Fibroblast of skin of left biceps (primary cell): ENCODE results near the gene ADORA2B.

Experiments used
- DNase-seq, 2 experiments: peaks; one replicate each; pipeline ENCODE4 v3.0.0-alpha.2; 2013; ENCODE audit warnings: low read depth in 2 of 2

ADORA2B gene

DNA sequence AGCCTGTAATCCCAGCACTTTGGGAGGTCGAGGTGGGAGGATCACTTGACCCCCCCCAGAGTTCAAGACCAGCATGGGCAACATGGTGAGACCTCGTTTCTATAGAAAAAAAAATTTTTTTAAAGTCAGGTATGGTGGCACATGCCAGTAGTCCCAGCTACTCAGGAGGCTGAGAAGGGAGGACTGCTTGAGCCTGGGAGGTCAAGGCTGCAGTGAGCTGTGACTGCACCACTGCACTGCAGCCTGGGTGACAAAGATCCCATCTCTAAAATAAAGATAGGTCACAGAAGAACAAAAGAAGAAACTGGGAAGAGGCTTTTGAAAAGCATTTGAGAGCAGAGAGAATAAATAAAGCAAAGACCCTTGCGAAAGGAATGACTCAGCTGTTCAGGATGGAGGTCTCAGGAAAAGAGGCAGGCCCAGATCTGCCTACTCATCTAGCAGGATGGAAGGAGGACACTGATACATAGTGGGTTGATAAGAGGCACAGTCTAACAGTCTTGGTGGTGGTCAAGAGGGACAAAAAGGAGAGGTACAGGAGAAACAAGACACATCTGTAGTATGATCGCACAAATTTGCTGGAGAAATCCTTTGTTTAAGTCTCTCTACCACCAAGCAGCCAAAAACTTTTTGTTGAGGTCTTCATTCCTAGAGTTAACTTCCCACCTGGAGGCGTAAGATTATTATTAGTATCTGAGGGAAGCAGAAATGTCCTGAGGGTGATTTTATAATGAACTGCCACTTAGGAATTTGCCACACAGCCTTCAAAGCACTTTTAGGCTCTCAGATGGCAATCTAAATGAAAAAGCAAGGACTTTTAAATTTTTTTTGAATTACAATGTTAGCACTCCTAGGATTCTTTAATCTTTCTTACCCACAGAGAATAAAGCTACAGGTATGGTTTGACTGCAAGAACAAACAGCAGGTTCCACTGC lies 37.0 kb downstream of the ADORA2B start:
- DNase-seq = no peak

DNA sequence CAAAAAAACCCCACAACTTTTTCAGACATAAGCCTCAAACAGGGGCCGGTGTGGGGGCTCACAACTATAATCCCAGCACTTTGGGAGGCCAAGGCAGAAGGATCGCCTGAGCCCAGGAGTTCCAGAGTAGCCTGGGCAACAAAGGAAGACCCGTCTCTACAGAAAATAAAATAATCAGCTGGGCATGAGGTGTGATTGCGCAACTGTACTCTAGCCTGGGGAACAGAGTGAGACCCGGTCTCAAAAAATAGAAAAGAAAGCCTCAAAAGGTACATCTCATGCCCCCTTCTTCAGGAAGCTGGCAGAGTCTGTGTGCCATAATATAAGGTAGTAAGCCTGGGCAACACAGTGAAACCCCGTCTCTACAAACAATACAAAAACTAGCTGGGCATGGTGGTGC lies 51.4 kb downstream of the ADORA2B start:
- DNase-seq = no peak

DNA sequence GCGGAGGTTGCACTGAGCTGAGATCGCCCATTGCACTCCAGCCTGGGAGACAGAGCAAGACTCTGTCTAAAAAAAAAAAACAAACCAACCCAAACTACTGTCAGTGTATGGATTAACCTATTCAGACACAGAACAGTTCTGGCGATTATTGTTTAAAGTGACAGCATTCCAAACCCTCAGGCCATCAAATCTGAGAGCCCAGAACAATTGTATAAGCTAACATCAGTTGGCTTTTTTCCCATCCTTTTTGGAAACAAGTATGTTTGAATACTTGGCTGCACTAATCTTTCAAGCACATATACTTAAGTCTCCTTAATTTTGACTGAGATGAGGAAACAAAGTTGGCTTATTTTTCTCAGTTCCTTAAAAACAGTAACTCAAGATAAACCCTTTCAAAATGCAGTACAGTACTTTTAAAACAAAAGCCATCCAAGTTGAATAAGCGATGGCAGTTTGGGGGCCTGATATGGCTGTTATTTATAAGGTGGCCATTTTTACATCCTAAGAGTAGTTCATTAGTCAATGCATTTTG lies 53.2 kb downstream of the ADORA2B start:
- DNase-seq = no peak

DNA sequence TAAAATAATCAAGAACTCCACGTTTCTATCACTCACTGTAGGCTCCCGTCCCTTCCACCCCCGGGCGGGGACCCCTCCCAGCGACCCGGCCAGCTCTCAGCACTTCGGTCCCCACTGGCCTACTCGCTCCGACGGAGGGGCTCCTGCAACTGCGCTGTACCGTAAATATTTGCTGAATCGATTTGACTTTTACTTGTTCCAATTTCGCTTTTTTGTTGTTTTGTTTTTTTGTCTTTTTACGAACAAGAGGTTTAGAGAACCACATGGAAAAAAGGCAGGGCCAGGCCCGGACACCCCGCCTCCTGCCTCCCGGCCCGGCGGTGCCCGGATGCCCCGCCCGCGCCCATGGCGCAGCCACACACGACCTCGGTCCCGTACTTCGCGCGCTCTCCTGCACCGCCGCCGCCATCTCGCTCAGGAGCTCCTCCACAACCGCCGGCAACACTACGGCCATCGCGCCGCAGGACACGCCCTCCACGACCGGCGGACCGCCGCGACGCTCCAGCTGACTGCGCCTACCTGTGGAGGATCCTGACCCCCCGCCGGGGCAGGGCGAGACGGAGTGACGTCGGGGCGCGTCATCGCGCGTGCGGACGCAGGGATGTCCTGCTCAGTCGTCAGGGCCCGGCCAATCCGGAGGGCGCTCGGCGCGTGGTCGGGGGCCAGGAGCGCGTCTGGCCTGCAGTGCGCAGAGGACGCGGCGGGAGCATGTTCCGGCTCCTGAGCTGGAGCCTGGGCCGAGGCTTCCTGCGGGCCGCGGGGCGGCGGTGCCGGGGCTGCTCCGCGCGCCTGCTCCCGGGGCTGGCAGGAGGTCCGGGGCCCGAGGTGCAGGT lies 54.4 kb downstream of the ADORA2B start, which contains the start of the genes TTC19 and ZSWIM7:
TTC19 (plus strand) TSS at position 684 of the 833 bp plus-strand sequence; CDS start at position 709, 25 bp downstream.
ZSWIM7 (minus strand) TSS at position 564 of the 833 bp plus-strand sequence; CDS start at position 454, 110 bp downstream.
- peak; percentile 73 to 81 for DNase-seq

DNA sequence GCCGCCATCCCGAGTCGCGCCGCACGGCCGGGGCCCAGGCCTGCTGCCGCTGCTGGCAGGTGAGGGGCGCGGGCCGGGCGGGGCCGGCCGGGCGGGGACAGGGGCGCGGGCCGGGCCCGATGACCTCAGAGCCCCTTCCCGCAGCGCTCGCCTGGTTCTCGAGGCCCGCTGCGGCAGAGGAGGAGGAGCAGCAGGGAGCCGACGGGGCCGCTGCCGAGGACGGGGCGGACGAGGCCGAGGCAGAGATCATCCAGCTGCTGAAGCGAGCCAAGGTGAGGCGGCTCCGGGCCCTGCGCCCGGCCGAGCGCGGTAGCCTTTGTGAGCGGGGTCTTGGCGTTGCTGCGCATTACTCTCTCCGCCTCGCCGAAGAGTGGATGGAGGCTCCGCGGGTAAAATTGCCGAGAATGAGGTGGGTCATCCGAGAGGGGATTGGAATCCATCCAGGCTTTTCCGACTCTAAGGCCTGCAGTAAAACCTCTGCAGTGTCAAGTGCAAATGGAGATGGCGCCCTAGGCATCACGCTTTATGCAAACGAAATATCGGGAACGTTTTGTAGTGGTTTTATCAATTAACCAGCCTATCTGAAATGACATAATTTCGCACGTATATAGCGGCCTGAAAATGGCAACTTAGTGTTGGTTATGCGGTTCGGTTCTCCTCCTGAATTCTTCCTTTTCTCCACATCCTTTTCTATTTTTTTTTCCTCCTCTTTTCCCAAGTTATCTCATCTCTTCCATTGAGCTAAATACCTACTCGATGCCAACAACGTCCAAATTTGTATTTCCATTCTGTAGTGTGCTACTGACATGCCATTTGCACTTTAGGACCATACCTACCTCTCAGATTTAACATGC lies 55.3 kb downstream of the ADORA2B start:
- no peak for DNase-seq

DNA sequence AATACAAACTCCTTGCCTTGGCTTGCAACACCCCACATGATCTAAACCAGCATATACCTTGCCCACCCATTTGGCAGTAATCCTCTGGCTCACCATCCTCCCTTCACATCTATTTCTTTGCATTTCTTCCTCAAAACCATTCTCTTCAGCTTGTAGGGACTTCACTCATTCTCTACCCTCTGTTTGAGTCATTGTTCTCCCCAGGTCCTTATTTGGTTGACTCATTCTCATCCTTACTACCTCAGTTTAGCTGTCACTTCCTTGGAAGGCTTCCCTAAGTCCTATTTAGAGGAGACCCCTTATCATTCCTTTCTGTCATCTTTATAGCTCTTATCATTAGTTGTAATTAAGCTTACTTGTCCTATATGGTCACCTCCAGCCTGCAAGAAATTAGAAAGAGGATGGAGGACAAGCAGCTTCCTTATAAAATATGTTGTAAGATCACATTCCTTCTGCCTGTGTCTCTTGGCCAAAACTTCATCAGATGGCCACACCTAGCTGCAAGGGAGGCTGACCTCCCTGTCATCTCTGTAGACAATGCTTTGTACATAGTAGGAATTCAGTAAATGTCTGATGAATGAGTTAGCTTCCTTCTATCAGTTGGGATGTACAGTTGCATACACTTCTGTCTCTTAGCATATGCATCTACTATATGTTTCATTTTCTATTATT lies 56.4 kb downstream of the ADORA2B start:
- no peak for DNase-seq

DNA sequence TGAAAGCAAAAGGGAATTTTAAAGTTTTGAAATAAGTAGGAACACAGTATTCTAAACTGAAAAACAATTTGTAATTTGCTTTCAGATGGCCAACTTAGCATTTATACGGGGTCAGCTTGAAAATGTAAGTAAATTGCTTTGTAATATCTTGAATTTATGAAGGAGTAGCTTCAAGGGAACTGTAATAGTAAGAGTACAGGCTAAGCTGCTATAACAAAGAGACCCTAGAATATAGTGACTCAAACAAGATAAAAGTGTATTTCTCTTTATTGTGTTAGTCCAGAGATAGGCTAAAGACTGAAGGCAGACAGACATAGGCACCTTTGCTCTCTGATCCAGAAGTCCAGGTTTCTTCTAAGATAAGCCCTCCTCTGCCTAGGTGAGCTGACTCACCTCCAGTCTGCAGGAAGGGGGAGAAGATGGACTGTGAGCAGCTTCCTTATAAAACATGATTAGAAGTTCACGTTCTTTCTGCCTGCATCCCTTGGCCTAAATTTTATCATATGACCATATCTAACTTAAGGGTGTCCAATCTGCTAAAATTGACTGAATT lies 57.9 kb downstream of the ADORA2B start:
- no peak for DNase-seq

DNA sequence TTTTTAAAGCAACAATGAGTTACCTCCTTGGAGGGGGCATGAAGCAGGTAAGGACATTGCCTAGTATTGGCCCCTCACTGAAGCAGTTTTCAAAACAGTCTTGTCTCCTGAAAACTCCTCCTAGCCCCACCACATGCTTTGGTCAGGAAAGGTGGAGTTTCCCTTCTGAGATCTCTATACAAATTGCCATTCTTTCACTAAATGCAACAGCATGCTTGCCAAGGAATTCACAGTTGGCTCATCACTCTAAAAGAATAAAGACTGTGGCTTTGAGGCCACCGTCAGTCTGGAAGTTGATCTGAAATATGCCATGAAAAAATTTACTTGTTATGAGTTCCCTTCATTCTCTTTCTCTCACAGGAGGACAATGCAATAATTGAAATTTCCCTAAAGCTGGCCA lies 58.9 kb downstream of the ADORA2B start:
- no peak for DNase-seq

DNA sequence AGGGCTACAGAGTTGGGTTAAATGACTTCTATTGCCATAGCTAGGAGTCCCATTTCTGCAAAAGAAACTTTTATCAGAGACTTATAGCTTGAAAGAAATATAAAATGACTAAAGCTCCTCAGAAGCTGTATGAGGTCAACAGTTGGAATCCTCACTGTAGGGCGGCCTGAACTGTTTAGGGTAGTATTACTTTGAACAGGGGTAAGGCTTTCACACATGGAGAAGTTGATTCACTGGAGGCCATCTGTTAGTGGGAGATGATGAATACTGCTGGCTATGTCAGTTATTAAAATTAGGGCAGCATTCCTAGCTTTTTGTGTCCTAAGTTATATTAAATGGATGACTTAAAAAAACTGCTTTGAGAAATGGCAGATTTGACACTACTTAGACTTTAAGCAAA lies 60.7 kb downstream of the ADORA2B start:
- DNase-seq = no peak

DNA sequence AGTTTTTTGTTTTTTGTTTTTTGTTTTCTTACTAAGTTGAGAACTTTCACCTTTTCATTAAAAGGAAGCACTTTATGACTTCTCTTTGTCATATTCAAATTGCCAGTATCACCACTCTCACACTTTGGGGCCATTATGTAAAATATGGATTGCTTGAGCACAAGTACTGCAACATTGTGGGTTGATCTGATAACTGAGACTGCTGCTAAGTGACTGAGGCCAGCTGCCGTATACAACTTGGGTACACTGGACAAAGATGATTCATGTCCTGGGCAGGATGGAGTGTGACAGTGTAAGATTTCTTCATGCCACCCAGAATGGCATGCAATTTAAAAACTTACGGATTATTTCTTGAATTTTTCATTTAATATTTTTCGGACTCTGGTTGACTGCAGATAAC lies 62.5 kb downstream of the ADORA2B start:
- DNase-seq = no peak

DNA sequence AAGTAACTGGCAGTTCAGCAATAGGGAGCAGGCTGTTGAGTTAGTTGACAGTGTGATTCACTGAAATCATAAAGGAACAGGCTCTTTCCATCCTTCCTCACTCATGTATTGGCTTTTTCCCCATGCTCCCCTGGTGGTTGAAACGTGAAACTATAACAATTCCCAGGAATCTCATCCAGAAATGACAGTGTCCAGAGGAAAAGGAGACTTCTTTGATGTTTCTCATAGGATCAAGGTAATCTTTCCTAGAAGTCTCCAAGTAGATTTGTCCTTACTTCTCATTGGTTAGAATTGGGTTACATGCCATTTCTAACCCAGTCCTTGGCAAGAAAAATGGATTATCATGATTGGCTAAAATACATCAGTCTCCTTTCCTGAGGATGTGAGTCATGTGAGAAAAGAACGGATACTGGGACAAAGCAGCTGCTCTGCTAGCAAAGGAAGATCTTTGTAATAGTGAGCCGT lies 69.0 kb downstream of the ADORA2B start:
- DNase-seq = peak; percentile 25 to 33

DNA sequence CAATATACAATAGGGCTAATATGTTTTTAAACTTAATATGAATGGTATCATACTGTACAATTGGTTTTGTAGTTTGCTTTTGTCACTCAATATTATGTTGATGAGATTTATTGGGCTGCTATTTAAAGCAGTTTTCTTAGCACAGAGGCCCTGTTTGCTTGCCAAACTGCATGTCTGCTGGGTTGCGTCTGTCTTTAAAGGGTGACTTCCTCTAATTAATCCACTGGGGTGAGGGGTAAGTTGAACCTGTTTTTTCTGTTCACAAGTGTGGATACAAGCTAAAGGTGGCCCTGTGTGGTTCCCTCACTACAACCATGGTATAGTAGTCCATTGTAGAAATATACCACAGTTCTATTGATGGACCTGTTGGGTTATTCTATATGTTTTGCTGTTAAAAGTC lies 74.4 kb downstream of the ADORA2B start:
- no peak for DNase-seq

DNA sequence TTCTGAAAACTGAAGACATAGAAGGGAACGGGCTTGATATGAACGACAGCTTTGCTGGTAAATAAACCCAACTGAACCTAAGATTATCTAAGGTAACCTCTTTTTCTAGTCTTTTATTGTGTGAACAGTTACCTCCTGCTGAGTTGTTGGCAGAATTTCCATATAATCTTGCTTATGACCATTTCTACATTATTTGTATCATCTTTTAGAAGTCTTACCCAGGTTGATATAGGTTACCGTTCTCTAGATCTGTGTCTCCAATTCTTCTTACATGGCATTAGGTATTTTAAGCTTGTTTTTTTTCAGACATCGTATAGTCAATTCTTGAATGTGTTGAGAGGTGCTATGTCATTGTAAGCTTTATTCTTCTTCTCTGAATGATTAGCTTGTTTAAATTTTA lies 79.0 kb downstream of the ADORA2B start:
- no peak for DNase-seq

DNA sequence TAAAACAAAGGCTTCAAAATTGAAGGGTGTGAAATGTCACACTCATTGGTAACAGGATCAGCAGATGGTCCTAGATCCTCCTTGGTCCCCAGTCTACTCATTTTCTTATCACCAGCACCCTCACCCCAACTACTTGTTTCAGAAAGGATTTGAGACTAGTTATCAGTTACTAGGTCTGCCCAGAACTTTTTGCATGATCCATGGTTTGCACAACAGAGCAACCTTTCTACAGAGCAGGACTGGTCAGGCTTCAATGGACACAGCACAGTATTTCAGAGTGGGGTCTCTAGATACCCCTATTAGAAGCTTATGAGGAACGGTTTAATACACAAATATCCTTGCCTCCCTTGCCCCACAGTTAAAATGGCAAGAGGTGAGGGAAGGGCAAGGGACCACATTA lies 80.3 kb downstream of the ADORA2B start:
- no peak for DNase-seq
